NCI-H128 (cell line): ENCODE measurements around the gene CHCHD3.

ENCODE experiments used
- DNase-seq: peaks from one replicate; lab custom pipeline; 2025; ENCODE audit not compliant: unreplicated experiment; lab: John Stamatoyannopoulos, UW

Gene CHCHD3

DNA sequence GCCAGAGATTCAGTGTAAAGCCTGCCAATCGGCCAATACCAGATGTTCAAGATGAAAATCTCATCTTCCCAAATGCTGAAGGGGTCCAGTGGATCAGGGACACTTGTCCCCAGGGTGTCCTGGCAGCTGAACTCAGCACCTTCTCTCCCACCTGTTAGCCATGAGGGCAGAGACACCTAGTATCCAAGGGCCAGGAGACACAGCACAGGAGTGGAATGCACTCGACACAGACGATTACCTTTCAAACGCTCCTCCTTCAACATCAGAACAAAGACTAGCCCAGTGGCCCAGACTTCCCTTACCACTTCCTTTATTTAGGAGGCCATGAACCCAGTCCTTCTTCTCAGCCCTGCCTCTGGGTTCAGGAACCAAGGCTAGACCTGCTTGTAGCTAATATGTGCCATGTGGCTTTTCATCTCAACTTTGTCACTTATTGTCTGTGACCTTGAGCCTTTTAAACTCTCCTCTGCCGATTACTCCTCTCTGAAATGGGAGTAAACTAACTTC, 325.4 kb downstream of the CHCHD3 start:
- no peak for DNase-seq

GRCh38 chr7:132755538-132756483, 326.1 kb downstream of the CHCHD3 start:
- no peak for DNase-seq

- DNase-seq, result no peak
Measured at GRCh38 chr7:132752431-132752830, 329.5 kb downstream of the CHCHD3 start.

GRCh38 chr7:132751244-132751647, 330.6 kb downstream of the CHCHD3 start:
- no peak for DNase-seq

DNA sequence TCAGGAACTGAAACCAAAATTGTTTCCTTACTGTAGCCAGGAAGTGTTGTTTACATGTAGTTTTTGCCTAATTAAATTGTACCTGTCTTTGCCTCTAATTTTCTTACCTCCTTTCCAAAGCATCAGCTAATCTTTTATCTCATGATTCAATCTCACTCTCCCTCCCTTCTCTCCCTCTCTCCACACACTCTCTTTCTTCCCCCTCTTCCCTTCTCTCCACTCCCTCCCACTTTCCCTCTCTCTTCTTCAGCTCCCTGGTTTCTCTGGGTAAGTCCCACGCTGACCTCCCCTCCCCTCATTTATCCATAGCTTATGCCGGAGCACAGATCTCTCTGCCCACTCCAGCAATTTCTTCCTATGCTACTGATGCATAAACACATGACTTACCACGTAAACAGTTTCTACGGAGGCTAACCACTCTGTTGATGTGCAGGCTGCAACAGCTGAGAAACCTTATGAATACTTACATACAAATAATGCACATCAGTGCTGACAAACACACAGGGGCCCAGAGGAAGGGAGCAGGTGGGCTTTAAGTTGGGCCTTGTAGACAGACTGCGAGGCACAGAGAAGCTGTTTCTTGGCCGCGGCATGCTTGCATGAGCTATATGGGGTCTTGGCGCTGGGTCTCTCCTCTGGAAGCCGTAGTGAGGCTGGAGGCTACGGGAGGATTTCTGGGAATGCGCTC, 331.2 kb downstream of the CHCHD3 start:
- DNase-seq, result no peak

DNA sequence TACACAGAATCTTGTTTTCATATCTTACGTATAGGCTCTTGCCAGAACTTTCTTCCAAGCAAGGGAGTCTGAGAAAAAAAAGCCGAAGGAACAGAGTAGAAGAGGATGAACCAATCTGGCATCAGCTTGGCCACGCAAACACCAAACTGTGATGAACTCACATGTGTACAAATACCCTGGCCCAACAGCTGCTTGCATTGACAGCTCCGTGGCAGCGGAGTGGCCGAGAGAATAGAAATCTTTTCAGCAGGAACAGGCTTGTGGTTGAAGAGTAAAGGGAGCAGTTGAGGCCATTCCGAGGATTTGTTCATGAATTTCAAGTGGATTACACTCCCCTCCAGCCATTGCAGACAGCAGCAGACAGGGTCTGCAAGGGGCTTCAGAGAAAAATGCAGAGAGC, 331.8 kb downstream of the CHCHD3 start:
- no peak for DNase-seq

DNA sequence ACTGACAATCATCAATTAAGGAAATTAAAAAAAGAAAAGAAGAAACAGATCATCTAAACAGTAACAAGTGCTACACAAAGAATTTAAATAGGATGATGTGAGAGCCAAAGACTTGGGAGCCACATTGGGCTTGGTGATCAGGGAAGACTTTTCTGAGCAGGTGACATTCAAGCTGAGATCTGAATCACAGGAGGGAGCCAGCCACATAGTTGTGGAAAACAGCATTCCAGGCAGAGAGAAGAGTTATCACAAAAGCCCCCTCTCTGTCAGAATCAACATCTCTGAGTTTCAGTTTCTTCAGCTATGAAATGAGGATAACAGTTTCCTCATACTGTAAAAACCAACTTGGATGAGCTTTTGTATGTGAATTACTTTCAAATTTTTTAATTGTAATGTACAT, 336.4 kb downstream of the CHCHD3 start:
- DNase-seq, result no peak

GRCh38 chr7:132743974-132744373, 337.9 kb downstream of the CHCHD3 start:
- no peak for DNase-seq

GRCh38 chr7:132742189-132742612, 339.7 kb downstream of the CHCHD3 start:
- DNase-seq, result no peak

DNA sequence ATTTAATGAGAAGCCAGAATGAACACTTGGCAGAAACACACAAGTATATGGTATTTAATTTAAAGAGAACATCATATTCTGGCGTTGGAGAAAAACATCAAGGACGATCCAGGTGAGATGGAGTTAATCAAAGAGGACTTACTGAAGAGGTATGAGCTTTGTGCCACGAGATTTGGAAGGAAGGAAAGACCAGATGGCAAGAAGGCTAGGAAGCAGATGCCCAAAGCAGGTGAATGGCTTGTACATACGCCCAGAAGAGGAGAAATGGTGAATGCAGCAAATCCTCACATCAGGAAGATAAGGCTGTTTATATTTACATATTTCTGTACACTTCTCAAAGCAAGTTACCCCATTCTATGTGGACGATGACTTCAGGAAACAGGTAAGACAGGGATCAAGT, 341.7 kb downstream of the CHCHD3 start:
- no peak for DNase-seq

DNA sequence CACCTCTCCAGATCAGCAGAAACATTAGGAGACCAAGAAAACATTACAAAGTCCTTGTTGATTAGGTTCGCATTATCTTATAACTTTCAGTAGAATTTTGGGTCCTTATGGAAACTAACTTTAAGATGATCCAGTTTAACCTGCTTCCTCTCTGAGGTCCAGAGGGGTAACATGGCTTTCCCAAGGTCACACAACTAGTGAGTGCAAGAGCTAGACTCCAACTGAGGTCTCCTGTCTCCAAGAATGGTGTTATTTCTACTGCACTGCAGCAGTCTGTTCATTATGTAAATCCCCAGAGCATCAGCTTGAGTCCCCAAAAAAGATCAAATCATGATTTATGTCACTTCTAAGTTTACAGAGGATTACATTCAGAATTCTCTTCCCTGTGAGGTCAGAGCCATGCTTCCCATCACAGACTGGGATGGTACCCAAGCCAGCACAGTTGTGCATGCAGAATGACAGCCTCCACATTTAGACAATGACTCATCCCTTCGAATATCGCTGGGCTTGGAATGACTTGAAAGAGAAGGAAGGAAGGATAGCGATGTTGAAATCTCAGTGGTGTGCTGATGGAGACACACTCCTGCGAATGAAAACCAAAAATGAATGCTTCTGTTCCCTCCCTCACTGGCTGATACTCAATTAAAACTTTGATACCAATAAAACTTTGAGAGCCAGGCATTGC, 342.5 kb downstream of the CHCHD3 start:
- DNase-seq, result no peak

- no peak for DNase-seq
Measured at GRCh38 chr7:132738254-132738653, 343.6 kb downstream of the CHCHD3 start.

GRCh38 chr7:132735476-132735875, 346.4 kb downstream of the CHCHD3 start:
- no peak for DNase-seq
